MG63 (cell line): ENCODE results near the gene ID4. TPM values are rescaled to one million over a fixed set of nuclear protein-coding genes. Genes with fewer than 3 reads are reported as not detected.
"Not testable (repeated sequence)": the region's sequence is repeated elsewhere in the genome, so short reads cannot be mapped to it uniquely, and the experiment has no call there.

ENCODE experiments used
- DNase-seq: peaks from one replicate; pipeline ENCODE4 v3.0.0-alpha.2; 2020
- H3K27me3 ChIP-seq: fragments of 250-450 bp; sonication (Bioruptor Pico); 2 replicates; pipeline ENCODE4 v1.5.1; 2020; ENCODE audit warnings: mild to moderate bottlenecking, moderate library complexity
- H3K36me3 ChIP-seq: fragments of 250-450 bp; sonication (Bioruptor Pico); 2 replicates; pipeline ENCODE4 v1.5.1; 2020; ENCODE audit warnings: mild to moderate bottlenecking, moderate library complexity
- H3K4me3 ChIP-seq: fragments of 250-450 bp; sonication (Bioruptor Pico); 2 replicates; pipeline ENCODE4 v1.5.1; 2020; ENCODE audit warnings: mild to moderate bottlenecking, moderate library complexity
- H3K9me3 ChIP-seq: fragments of 250-450 bp; sonication (Bioruptor Pico); 2 replicates; pipeline ENCODE4 v1.5.1; 2020; ENCODE audit warnings: mild to moderate bottlenecking, moderate library complexity
- total RNA-seq: library from RNA; depleted of rRNA; stranded (reverse); fragments of >200 nt; shearing (Covaris generic); gene quantifications from 2 replicates; pipeline ENCODE4 v1.2.3, GENCODE V29; 2014; ENCODE audit warnings: low replicate concordance

The ID4 gene
- total RNA-seq, 1 experiment from 2014 or later = 3.1 TPM

DNA sequence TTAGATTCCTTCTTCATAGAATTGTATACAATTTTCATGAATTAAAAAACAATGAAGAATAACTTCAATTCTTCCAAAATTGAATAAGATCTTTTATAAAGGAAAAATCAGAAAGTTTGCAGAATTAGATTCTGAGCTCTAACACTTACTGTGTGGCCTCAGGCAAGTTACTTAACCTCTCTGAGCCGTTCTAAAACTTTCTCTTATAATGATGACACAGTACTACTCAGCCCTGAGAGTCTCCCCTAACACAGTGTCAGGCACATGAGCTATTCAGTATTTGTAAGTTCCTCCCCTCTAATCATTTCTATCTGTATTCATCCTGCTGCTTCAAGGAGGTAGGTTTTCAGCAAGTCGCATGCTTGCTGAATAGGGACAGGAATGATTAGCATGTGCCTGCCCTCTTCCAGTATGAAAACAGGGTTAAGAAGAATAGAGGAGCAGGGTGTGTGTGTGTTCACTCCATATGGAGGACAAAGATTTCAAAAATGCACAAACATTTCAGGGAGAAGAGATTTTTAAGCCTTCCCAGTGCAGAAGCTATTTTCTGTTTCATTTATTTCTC lies 11.4 kb downstream of the ID4 start:
- DNase-seq = no peak
- no peaks in the 10 kb centered on the region for H3K9me3 ChIP-seq

DNA sequence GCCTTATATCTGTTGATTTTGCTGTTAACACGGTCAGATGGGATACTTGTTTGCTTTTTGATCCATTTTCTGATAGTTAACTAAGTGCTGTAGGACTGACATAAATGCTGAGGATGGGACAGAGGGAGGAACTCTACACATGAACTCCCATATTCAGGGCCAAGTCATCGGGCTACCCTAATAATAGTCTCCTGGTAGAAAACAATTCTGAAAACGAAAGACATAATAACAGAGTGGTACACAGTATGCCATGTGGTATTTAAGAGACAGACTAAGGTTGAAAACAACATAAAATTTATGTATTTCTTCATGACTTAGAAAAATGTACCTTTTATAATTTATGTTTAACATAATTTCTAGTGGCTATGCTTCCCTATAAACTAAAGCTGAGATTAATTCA lies 12.0 kb downstream of the ID4 start:
- Histone ChIP-seq H3K27me3 (no peaks in the 10 kb centered on the region), H3K9me3 (no peaks in the 10 kb centered on the region), H3K36me3 (no peaks in the 10 kb centered on the region), H3K4me3 (no peak overlapping the region)
- DNase-seq = no peak

More for the DNA sequence above, 11.4 kb downstream of the ID4 start:
- no peaks in the 10 kb centered on the region for H3K36me3 ChIP-seq
- no peak overlapping the region for H3K4me3 ChIP-seq
- H3K27me3 ChIP-seq = no peaks in the 10 kb centered on the region

DNA sequence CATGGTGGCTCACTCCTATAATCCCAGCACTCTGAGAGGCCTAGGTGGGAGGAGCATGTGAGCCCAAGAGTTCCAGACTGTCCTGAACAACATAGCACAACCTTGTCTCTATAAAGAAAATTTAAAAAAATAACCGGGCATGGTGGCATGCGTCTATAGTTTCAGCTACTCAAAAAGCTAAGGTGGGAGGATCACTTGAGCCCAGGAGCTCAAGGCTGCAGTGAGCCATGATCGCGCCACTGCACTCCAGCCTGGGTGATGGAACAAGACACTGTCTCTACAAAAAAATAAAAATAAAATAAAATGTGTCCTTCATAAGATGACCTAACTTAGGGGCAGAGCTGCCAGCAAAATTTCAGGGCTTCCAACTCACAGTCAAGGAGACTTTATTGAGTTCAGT lies 12.6 kb downstream of the ID4 start:
- no peak for DNase-seq
- Histone ChIP-seq H3K36me3 (no peaks in the 10 kb centered on the region), H3K4me3 (no peak overlapping the region)

DNA sequence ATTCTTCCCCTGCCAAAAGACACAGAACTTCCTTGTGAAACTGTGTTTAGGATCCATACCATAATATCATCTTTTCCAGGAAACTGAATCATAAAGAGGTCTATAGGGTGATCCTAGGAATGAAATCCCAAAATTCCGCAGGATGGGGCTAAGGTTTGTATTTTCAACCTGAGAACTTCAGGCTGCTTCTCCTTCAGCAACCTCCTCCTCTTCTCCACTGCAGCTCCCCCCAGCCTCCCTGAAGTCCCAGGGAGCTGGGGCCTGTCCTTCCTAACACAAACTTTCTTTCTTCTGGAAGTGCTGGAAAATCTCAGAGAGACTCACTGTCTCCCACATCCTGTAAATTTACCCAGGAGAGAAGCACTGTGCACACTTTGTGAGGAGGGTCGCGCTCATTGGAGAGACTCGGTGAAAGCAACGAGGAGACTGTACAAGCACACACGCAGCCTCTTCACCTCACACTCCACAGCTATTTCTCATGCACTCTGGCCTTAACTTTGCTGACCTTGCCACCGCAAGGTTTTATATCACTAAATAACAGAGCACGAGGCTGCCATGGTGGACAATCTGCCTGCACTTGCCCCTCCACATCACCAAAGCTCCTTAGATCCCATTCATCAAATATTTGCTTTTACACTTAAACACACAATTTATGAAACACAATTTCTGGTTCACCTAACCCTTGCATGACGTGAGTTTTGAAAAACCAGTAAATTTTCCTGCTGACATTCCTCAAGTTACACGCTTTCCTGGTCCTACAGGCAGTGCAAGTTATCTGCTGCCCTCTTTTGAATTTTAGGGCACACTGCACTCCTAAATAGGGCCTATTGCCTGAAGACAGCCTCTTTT lies 14.3 kb downstream of the ID4 start:
- H3K4me3 ChIP-seq = no peak overlapping the region
- peak; percentile 18 for DNase-seq
- no peaks in the 10 kb centered on the region for H3K27me3 ChIP-seq
- no peaks in the 10 kb centered on the region for H3K9me3 ChIP-seq
- H3K36me3 ChIP-seq = no peaks in the 10 kb centered on the region

More for the DNA sequence above, 12.6 kb downstream of the ID4 start:
- H3K27me3 ChIP-seq = no peaks in the 10 kb centered on the region
- H3K9me3 ChIP-seq = no peaks in the 10 kb centered on the region

DNA sequence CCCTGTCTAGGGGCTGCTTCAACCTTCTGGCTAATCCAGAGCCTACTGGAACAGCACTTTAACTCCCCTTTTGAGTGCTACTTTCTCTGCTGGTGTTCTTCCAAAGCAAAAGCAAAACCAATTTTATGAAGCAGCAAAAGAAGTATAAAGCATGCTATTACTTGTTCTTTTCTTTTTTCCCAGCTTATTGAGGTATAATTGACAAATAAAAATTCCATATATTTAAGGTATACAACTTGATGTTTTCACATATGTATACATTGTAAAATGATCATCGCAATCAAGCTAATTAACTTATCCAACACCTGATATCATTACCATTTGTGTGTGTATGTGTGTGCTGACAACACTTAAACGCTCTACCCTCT lies 14.9 kb downstream of the ID4 start:
- no peak for DNase-seq
- no peak overlapping the region for H3K4me3 ChIP-seq
- no peaks in the 10 kb centered on the region for H3K27me3 ChIP-seq
- no peaks in the 10 kb centered on the region for H3K36me3 ChIP-seq
- H3K9me3 ChIP-seq = no peaks in the 10 kb centered on the region

DNA sequence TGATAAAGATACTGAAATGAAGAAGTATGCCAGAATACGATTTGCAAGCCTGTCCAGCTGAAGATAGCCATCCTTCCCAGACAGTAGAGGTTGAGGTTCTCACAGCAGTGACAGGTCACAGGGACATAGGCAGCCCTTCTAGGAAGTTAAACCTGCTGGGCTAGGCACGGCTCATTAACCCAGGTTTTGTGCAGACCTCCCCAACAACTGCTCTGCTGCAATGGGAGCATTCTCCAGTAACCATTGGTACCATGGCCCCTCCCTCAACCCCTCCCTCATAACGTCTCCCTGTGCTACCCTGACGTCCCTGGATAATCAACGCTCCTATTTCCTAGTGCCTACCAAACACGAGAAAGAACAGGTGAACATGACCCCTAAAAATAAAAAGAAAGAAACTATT lies 15.8 kb downstream of the ID4 start:
- Histone ChIP-seq H3K4me3 (no peak overlapping the region), H3K36me3 (no peaks in the 10 kb centered on the region), H3K9me3 (no peaks in the 10 kb centered on the region), H3K27me3 (no peaks in the 10 kb centered on the region)
- DNase-seq = no peak

DNA sequence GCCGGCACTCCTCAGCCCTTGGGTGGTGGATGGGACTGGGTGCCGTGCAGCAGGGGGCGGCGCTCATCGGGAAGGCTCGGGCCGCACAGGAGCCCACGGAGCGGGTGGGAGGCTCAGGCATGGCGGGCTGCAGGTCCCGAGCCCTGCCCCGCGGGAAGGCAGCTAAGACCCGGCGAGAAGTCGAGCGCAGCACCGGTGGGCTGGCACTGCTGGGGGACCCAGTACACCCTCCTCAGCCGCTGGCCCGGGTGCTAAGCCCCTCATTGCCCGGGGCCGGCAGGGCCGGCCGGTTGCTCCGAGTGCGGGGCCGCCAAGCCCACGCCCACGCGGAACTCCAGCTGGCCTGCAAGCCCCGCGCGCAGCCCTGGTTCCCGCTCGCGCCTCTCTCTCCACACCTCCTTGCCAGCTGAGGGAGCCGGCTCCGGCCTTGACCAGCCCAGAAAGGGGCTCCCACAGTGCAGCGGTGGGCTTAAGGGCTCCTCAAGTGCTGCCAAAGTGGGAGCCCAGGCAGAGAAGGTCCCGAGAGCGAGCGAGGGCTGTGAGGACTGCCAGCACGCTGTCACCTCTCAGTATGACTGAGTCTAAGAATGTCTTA lies 17.3 kb downstream of the ID4 start:
- not testable (repeated sequence) for H3K27me3 ChIP-seq, H3K4me3 ChIP-seq, H3K9me3 ChIP-seq, H3K36me3 ChIP-seq, DNase-seq

DNA sequence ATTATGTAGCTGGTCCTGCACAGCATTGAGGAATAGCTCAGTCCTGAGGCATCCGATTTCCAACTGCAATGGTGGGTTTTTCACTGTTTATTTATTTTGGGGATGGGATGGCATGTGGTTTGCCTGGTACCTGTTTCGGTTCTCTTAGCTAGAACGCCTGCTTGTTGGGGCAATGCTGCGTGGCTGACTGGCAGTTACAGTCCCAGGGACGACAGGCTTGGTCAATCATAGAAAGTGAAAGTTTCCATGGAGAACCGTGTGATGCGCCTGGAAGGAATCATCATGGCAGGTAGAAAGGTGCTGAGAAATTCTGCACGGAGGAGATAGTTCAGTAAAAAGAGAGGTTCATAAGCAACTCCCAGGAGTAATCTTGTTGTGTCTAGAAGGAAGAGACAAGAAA lies 18.4 kb downstream of the ID4 start:
- no peaks in the 10 kb centered on the region for H3K36me3 ChIP-seq
- no peaks in the 10 kb centered on the region for H3K9me3 ChIP-seq
- H3K4me3 ChIP-seq = no peak overlapping the region
- no peak for DNase-seq
- no peaks in the 10 kb centered on the region for H3K27me3 ChIP-seq

DNA sequence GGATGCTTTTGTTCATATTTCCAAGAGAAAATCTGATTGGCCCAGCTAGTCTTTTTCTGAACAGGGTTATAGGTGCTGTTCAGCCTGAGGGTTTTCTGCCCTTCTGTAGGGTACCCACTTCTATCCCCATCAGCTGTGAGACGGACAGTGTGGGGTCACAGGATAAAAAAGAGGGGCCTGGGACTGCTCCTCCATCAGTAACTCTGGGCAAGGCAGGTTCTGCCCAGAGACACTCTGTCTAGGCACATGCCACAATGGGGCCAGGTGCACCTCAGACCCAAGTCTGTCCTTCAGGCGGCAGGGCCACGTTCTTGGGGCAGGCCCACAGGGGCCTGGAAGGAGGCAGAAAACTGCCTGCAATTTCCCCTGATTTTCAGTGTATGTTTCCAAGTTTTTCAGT lies 20.0 kb downstream of the ID4 start:
- Histone ChIP-seq H3K9me3 (no peaks in the 10 kb centered on the region), H3K27me3 (no peaks in the 10 kb centered on the region), H3K4me3 (no peak overlapping the region), H3K36me3 (no peaks in the 10 kb centered on the region)
- no peak for DNase-seq

DNA sequence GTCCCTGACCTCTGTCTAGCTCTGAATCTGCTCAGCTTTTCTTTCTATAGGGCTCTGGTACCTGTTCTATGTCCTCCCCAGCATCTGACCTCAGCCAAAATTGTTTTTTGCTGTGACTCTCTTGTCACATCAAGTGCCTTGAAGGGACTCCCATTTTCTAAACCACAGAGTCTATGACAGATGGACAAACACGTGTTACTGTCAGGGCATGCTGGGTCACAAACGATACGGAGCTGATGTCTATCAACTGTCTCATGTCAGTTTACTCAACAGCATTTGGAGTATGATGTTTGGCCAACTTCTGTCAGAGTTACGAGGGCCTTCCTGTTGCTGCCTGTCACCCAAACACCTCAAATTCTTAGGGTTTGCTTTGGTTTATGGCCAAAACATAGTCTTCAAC lies 20.5 kb downstream of the ID4 start:
- no peaks in the 10 kb centered on the region for H3K9me3 ChIP-seq
- DNase-seq = no peak
- no peaks in the 10 kb centered on the region for H3K27me3 ChIP-seq
- H3K36me3 ChIP-seq = no peaks in the 10 kb centered on the region
- no peak overlapping the region for H3K4me3 ChIP-seq

DNA sequence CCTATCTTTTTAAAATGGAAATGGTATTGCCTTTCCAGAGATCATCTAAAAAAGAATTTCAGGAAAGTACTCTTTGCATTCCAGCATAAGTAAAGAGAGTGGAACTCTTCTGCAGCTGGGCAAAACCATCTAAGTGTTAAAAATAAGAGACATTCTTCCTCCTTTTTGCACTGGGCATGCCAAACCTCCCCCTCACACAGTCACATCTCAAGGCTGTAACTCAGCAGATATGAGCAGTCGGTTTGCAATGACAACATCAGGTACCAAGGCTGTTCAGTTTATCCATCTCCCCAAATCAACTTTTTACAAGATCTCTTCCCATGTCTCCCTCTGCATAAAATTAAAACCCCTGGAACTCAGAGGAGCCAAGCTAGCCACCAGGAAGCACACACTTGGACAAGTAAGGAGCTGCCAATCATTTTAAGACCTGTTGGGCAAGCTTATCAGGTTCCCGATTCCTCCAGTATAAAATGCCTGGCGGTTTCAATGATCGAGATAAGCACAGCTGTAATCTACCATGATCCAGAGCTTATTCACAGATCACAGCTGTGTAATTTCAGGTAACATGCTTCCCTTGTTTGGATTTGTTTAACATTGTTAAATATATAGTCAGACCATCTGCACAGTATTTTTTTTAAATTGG lies 23.2 kb downstream of the ID4 start:
- no peaks in the 10 kb centered on the region for H3K27me3 ChIP-seq
- DNase-seq = no peak
- no peaks in the 10 kb centered on the region for H3K9me3 ChIP-seq
- H3K4me3 ChIP-seq = no peak overlapping the region
- H3K36me3 ChIP-seq = no peaks in the 10 kb centered on the region

DNA sequence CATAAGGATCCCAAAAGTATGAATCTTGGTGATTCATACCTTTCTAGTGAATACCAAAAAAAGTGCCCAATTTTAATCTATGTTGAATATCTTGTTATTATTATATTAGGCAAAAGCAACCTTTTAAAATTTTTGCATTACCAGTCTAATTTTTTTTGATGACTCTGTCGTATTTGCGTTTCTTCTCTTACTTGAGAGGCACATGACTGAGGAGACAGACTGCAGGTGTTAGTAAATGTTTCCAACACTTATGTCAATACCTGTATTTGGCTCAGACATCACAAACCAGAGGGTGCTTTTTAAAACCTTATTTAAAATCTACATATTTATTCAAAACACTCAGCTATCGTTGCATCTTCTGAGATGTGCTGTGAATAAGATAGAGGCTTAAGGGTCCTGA lies 27.1 kb downstream of the ID4 start:
- Histone ChIP-seq H3K36me3 (no peaks in the 10 kb centered on the region), H3K4me3 (no peak overlapping the region), H3K27me3 (no peaks in the 10 kb centered on the region), H3K9me3 (no peaks in the 10 kb centered on the region)
- no peak for DNase-seq

DNA sequence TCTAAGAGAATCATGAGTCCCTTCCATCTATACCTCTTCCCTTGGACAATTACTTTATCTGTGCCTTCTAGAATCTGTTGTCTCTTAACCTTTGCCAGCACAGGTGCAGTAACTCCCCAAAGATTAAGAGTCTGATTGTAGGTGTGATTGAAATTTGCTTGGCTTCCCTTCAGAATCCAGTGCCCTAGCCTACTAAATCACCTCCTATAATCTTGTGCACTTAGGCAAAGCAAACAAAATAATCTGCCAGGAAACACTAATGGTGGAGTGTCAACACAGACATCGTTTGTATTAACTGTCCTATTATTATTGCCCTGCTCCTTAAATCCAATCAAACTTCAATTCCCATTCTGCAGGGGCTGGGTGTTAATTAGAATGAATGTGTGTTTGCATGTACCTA lies 28.0 kb downstream of the ID4 start:
- no peaks in the 10 kb centered on the region for H3K27me3 ChIP-seq
- no peak for DNase-seq
- no peaks in the 10 kb centered on the region for H3K36me3 ChIP-seq
- H3K9me3 ChIP-seq = no peaks in the 10 kb centered on the region
- no peak overlapping the region for H3K4me3 ChIP-seq

DNA sequence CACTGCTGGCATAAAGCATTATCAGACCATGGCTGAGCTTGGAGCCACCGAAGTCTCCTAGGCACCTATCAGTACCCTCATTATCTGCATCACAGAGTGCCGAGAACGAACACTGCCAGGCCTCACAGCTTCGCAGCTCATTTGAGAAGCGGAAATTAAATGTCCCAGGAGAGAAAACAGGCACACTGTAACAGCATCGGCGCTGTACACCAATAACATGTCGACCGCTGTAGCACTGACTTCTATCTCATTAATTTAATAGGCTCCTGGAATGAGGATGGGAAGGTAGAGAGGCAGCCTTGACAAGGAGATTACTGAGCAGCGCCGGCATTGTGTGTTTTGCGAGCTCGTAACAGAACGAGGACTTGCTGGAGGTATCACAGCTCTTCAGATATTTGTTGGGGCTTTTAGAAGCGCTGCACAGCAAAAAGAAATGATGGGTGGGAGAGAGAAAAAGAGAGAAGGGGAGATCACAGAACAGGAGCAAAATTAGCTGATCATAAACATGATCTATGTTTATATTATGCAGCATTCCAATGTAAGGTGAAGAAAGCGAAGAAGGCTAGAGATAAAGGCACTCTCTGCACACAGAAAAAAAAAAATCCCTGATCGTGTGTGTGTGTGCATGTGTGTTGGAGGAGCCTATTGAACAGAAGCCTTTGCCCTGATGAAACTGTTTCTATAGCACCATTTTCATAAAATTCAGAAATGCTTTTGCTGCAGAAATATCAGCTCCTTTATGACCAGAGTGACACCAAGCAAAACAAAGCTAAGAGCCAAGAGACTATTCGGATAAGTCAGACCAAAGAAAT lies 29.2 kb downstream of the ID4 start:
- DNase-seq = no peak
- Histone ChIP-seq H3K4me3 (no peak overlapping the region), H3K9me3 (no peaks in the 10 kb centered on the region), H3K27me3 (no peaks in the 10 kb centered on the region), H3K36me3 (no peaks in the 10 kb centered on the region)

DNA sequence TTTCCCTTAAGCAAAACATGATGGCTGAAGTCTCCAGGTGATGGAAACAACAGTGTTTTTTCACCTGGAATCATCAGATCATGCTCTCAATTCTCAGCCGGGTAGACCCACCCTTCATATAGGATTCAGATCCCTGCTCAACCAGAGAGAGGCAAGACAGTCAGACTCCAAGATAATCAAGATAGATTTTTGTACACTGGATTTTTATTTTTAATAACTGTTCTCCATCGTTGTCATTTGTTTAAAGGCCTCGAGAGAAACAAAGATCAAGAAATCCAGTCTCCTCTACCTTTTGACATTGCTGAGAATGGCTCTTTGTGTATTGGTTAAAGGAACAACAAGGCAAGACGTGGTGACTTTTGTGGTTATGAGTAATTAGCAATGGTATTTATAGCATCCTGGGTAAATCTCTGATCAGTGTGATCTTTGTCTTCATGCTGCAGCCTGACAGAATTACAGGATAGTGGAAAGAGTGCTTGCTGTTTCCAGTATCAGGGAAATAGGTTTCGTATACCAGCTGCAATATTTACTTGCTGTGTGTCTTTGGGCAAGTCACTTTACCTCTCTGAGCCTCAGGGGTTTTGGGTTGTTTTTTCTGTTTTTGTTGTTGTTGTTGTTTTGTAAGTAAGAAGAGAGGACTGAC lies 29.9 kb downstream of the ID4 start:
- no peaks in the 10 kb centered on the region for H3K36me3 ChIP-seq
- H3K4me3 ChIP-seq = no peak overlapping the region
- no peaks in the 10 kb centered on the region for H3K9me3 ChIP-seq
- no peaks in the 10 kb centered on the region for H3K27me3 ChIP-seq
- no peak for DNase-seq

DNA sequence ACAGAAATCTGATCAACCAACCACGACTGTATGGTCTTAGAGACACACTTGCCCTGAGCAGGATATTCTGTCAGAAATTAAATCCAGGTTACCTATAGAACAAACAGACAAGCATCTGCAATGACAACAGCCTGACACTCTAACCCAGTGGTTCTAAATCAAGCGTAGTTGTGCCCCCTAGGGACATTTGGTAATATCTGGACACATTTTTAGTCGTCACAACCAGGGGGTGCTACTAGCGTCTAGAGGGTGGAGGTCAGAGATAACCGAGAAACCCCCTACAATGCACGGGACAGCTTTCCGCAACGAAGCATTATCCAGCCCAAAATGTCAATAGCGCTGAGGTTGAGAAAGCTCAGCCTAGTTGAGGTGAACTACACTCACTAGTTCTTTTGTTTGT lies 32.3 kb downstream of the ID4 start:
- DNase-seq = no peak
- Histone ChIP-seq H3K9me3 (no peaks in the 10 kb centered on the region), H3K4me3 (no peak overlapping the region), H3K27me3 (no peaks in the 10 kb centered on the region), H3K36me3 (no peaks in the 10 kb centered on the region)
